ENCODE results near the gene ADAM11. TPM values are rescaled to one million over a fixed set of nuclear protein-coding genes. Genes with fewer than 3 reads are reported as not detected.

ADAM11 gene
- total RNA-seq, 1 donor from 2014 or later, result 0.52 TPM

DNA sequence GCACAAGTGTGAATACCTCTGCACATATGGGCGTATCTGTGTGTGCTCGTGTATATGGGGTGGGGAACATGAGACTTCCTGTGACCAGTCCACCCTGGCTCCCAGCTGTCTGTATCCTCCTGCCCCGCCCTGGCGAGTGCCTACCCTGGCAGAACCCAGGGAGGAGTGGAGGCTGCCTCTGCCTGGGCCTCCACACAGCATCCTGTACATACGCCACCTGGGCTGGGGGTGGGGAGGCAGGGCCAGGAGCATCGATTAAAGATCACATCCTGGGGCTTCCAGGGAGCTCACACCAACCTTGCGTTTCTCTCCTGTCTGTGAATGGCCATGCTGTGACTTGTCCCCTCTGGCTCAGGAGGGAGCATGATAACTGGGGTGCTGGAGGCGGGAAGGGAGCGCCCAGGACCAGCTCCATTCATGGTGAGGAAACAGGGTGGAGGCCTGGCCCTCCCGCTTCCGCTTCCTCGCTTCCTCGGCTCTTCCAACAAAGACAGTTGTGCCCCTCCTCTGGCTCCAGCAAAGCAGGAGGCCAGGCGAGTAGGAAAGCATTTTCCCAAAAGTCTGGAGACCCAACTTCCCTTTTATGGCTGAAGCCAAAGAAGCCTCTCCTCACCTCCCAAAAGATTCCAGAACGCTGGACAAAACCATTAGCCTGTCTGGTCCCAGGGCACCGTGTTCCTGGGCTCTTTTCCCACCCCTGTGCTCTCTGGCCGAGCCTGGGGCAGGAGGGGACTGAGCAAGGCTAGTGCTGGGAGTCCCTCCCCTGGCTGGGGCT lies 22.9 kb downstream of the ADAM11 start:
- H3K27me3 Mint-ChIP-seq (ENCODE audit: insufficient read depth), result peaks cover 16% of the 10 kb centered on the region
- no peak overlapping the region for H3K27ac Mint-ChIP-seq
- intact Hi-C loops (cut with micrococcal nuclease), result no loop called here
- no peak overlapping the region for H3K4me3 Mint-ChIP-seq
- no peaks in the 10 kb centered on the region for H3K4me1 Mint-ChIP-seq (ENCODE audit: low read depth)
- H3K36me3 Mint-ChIP-seq (ENCODE audit: low read depth), result no peaks in the 10 kb centered on the region
- no peaks in the 10 kb centered on the region for H3K9me3 Mint-ChIP-seq
- no peak for DNase-seq (ENCODE audit: low spot score)

DNA sequence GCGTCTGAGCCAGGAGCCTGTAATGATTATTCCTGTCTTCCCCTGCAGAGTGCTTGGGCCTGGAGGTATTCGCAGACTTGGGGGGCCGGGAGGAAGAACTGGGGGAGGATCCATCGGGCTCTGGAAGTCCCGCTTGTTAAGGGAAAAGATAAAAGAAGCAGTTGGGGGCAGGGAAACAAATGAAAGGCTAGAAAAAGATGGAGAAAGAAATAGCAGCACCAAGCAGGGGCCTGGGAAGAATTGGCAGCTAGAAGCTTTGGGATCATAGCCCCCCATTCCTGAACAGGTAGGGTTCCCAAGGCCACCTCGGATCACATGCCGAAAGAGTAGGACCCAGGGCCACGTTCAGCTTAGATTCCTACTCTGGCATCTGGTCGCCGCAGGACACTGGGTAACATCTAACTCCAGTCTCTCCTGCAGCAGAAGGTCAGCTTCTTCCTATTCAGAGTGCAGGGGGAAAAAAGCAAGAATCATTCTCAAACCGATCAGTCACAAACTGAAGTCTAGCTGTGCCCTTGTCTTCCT lies 23.6 kb downstream of the ADAM11 start:
- DNase-seq (ENCODE audit: low spot score), result no peak
- no peak overlapping the region for H3K27ac Mint-ChIP-seq
- H3K36me3 Mint-ChIP-seq (ENCODE audit: low read depth), result no peaks in the 10 kb centered on the region
- no peaks in the 10 kb centered on the region for H3K4me1 Mint-ChIP-seq (ENCODE audit: low read depth)
- intact Hi-C loops (cut with micrococcal nuclease), result no loop called here
- H3K9me3 Mint-ChIP-seq, result no peaks in the 10 kb centered on the region
- no peak overlapping the region for H3K4me3 Mint-ChIP-seq
- peaks cover 14% of the 10 kb centered on the region for H3K27me3 Mint-ChIP-seq (ENCODE audit: insufficient read depth)

DNA sequence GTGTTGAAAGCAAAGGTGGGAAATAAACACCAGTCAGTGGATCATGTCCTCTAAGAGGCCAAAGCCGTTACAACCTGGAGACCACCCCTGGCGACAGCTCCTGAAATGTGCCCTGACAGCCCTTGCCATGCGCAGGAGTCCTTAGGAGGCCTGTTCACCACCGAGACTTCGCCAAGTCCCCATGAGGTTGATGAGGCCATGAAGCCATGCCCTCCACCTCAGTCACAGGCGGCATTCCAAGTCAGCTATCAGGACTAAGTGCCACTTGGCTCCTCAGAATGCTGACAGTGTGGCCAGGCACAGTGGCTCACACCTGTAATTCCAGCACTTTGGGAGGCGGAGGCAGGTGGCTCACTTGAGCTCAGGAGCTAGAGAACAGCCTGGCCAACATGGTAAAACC lies 27.1 kb downstream of the ADAM11 start:
- Mint-ChIP-seq H3K27ac (no peak overlapping the region), H3K36me3 (ENCODE audit: low read depth) (no peaks in the 10 kb centered on the region), H3K9me3 (no peaks in the 10 kb centered on the region), H3K4me3 (no peak overlapping the region), H3K27me3 (ENCODE audit: insufficient read depth) (peaks cover 7% of the 10 kb centered on the region), H3K4me1 (ENCODE audit: low read depth) (no peaks in the 10 kb centered on the region)
- DNase-seq (ENCODE audit: low spot score), result no peak
- intact Hi-C loops (cut with micrococcal nuclease), result no loop called here

DNA sequence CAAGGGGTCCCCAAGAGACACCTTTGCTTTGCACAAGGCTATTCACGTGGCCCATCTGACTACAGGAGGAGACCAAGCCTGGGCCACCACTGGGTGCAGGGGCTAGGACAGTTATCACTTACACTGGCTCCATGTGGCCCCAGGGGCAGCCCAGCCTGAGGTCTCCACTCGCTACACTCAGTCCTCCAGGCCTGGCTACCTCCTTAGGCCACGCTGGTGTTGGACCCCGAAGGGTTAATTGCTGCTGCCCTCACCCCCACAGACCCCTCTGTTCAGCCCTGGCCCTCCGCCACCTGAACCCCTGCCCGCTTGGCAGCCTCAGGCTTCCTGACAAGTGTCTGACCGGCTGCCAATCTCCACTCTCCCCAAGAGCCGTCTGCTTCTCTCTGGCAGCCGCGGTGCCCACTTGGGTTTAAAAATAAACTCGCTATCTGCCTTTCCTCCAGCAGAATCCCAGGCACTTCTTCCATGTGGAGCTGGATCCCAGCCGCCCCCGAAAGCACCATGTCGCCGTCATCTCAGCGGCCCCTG lies 27.8 kb downstream of the ADAM11 start:
- Mint-ChIP-seq H3K27me3 (ENCODE audit: insufficient read depth) (peaks cover 7% of the 10 kb centered on the region), H3K36me3 (ENCODE audit: low read depth) (no peaks in the 10 kb centered on the region), H3K9me3 (no peaks in the 10 kb centered on the region), H3K4me1 (ENCODE audit: low read depth) (no peaks in the 10 kb centered on the region), H3K27ac (no peak overlapping the region), H3K4me3 (no peak overlapping the region)
- intact Hi-C loops (cut with micrococcal nuclease), result no loop called here
- DNase-seq (ENCODE audit: low spot score), result no peak

DNA sequence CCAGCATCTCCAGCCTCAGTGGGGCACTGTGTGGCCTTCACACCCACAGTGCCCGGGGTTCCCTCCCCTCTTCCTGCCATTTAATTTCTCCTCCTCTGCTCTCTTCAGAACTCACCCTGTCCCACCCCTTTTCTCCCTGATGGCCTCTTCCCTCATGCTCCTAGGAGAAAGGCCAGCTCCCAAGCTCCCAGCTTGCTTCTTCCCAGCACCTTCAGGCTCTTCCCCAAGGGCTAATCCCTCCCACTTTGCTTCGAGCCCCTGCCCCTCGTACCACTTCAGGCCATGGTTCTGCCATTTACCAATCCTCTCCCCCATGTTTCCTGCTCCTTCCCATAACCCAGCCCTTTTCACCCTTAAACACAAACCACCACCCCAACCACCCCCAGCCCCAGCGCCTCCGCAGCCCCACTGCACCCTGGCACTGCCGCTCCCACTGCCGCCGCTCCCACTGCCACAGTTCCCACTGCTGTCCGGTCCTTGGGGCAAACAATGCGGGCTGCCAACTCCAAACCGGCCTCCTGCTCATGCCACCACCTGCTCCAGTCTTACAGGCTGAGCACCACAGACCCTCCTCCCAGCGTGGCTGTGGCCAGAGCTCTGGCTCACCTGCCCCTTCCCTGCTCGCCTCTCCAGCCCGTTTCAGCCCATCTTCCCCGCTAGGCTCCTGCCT lies 28.6 kb downstream of the ADAM11 start:
- Mint-ChIP-seq H3K9me3 (no peaks in the 10 kb centered on the region), H3K4me1 (ENCODE audit: low read depth) (no peaks in the 10 kb centered on the region), H3K36me3 (ENCODE audit: low read depth) (no peaks in the 10 kb centered on the region), H3K4me3 (no peak overlapping the region), H3K27me3 (ENCODE audit: insufficient read depth) (peaks cover 7% of the 10 kb centered on the region), H3K27ac (no peak overlapping the region)
- intact Hi-C loops (cut with micrococcal nuclease), result no loop called here
- DNase-seq (ENCODE audit: low spot score), result no peak

DNA sequence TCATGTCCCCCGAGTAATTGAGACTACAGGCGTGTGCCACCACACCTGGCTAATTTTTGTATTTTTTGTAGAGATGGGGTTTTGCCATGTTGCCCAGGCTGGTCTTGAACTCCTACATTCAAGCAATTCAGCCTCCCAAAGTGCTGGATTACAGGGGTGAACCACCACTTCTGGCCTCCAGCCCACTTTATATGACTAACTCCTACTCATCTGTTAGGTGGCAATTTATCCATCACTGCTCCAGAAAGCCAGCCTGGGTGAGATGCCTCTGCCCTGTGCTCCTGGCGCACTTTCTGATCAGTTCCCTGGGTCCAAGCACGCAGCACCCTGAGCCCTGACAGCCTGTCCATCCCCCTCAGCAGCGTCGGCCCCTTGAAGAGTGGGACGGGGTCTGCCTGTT lies 29.4 kb downstream of the ADAM11 start:
- Mint-ChIP-seq H3K27me3 (ENCODE audit: insufficient read depth) (peaks cover 2% of the 10 kb centered on the region), H3K36me3 (ENCODE audit: low read depth) (no peaks in the 10 kb centered on the region), H3K9me3 (no peaks in the 10 kb centered on the region), H3K4me3 (no peak overlapping the region), H3K4me1 (ENCODE audit: low read depth) (no peaks in the 10 kb centered on the region), H3K27ac (no peak overlapping the region)
- DNase-seq (ENCODE audit: low spot score), result no peak
- intact Hi-C loops (cut with micrococcal nuclease), result no loop called here

DNA sequence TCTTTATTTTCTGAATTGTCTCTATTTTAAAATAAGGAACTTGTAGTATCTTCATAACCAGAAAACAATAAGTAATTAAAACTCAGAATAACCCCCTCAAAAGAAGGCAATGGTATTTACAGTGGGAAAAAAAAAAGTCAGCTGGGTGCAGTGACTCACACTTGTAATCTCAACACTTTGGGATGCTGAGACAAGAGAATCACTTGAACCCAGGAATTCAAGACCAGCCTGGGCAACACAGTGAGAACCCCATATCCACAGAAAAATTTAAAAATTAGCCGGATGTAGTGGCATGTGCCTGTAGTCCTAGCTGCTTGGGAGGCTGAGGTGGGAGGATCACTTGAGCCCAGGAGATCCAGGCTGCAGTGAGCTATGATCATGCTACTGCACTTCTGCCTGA lies 33.5 kb downstream of the ADAM11 start:
- H3K36me3 Mint-ChIP-seq (ENCODE audit: low read depth), result no peaks in the 10 kb centered on the region
- intact Hi-C loops (cut with micrococcal nuclease), result no loop called here
- no peaks in the 10 kb centered on the region for H3K27me3 Mint-ChIP-seq (ENCODE audit: insufficient read depth)
- no peaks in the 10 kb centered on the region for H3K4me1 Mint-ChIP-seq (ENCODE audit: low read depth)
- H3K4me3 Mint-ChIP-seq, result no peak overlapping the region
- no peak for DNase-seq (ENCODE audit: low spot score)
- no peaks in the 10 kb centered on the region for H3K9me3 Mint-ChIP-seq
- no peak overlapping the region for H3K27ac Mint-ChIP-seq

DNA sequence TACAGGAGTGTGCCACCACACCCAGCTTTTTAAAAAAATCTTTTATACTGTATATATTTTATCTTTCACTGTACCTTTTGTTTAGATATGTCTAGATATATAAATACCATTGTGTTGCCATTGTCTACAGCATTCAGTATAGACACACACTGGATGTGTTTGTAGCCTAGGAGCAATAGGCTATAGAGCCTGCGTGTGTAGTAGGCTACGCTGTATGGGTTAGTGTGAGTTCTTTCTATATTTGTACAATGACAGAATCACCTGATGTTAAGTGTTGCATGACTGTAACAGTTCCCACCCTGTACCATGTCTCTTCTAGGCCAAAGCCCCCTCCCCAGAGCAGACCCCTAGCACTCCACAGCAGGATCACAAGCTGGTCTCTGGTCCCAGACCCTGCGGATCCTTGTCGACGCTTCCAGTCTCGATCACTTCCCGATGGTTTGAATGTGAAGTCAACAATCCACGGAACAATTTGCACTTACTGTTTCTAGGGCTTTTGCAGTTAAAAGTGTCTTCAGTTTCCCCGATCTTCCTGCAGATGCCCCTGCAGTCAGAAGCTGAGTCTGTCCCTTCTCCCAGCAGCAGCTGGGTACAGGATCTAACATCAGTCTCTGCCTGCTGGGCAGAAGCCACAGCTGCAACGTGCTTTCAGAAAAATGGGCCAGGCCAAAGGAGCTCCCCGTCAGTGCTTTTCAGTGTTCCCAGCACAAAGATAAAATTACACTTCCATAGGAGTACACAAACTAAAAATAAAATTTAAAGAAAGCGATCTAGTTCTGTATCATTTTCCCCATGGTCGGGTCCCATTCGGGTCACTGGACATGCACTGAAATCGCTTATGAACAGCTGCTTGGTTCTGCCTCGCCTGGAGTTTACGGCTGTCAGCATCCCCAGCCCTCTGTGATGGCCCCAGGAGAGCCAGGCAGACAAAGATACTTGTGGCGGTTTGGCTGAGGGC lies 35.4 kb downstream of the ADAM11 start:
- Mint-ChIP-seq H3K9me3 (no peaks in the 10 kb centered on the region), H3K36me3 (ENCODE audit: low read depth) (no peaks in the 10 kb centered on the region)
- intact Hi-C loops (cut with micrococcal nuclease), result no loop called here

DNA sequence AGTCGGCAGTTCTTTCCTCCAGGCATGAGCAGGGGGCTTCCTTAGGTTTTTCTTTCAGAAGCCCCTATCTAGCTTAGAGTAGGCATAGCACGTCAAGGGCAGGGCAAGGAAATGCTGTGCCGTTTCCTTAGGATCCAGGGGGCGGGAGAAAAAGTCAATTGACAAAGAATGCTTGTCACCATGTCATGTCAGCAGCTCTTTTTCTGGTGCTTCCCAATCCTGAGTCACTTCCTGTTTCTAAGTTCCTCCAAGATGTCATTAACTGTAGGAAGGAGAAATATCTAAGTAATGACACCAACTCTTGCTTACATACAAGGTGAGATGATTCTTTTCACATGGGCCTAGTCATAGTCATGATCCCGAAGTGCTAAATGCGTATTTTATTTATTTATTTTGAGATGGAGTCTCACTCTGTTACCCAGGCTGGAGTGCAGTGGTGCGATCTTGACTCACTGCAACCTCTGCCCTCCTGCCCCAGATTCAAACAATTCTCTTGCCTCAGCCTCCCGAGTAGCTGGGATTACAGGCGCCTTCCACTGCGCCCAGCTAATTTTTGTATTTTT lies 36.1 kb downstream of the ADAM11 start:
- no peaks in the 10 kb centered on the region for H3K36me3 Mint-ChIP-seq (ENCODE audit: low read depth)
- H3K9me3 Mint-ChIP-seq, result no peaks in the 10 kb centered on the region
- H3K4me1 Mint-ChIP-seq (ENCODE audit: low read depth), result peaks cover 7% of the 10 kb centered on the region
- DNase-seq (ENCODE audit: low spot score), result no peak
- intact Hi-C loops (cut with micrococcal nuclease), result no loop called here
- peaks cover 3% of the 10 kb centered on the region for H3K27me3 Mint-ChIP-seq (ENCODE audit: insufficient read depth)
- no peak overlapping the region for H3K4me3 Mint-ChIP-seq
- no peak overlapping the region for H3K27ac Mint-ChIP-seq

More for the DNA sequence above, 35.4 kb downstream of the ADAM11 start:
- Mint-ChIP-seq H3K4me3 (no peak overlapping the region), H3K27ac (no peak overlapping the region), H3K4me1 (ENCODE audit: low read depth) (peaks cover 7% of the 10 kb centered on the region), H3K27me3 (ENCODE audit: insufficient read depth) (no peaks in the 10 kb centered on the region)
- no peak for DNase-seq (ENCODE audit: low spot score)

DNA sequence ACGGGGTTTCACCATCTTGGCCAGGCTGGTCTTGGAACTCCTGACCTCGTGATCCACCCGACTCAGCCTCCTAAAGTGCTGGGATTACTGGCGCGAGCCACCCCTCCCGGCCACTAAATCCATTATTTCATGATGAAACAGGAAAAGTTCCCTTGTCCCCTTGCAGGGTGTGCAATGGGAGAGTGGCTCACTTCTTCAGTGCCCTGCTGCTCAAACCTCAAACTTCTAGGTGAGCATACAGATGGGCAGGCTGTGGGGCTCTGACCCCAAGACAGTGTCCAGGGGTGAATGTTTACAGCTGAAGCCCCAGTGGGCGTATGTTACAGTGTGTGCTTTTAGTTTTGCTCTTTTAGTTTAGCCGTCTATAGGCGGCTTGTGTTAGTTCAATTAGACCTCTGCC lies 36.6 kb downstream of the ADAM11 start:
- no peak for DNase-seq (ENCODE audit: low spot score)
- Mint-ChIP-seq H3K9me3 (no peaks in the 10 kb centered on the region), H3K4me1 (ENCODE audit: low read depth) (peaks cover 7% of the 10 kb centered on the region), H3K4me3 (no peak overlapping the region), H3K36me3 (ENCODE audit: low read depth) (no peaks in the 10 kb centered on the region), H3K27me3 (ENCODE audit: insufficient read depth) (peaks cover 3% of the 10 kb centered on the region), H3K27ac (no peak overlapping the region)
- intact Hi-C loops (cut with micrococcal nuclease), result no loop called here

DNA sequence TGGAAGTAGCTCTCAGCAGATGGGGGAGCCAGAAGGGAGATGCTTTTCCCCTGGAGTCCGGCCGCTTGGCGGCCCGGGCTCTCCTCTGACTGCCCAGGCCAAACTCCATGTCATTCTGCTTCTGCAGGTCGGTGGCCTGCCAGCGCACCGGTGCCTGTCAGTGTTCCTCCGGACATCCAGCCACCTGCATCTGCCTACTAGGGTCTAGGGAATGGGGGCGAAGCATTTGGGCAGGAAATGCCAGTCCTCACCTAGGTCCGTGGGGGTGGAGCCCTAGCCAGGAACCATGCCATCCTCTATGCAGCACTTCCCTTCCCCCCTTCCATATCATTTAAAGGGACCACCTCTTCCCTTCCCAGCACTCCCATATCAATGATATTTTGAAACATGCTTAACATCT lies 37.1 kb downstream of the ADAM11 start:
- peaks cover 7% of the 10 kb centered on the region for H3K4me1 Mint-ChIP-seq (ENCODE audit: low read depth)
- H3K27ac Mint-ChIP-seq, result no peak overlapping the region
- peaks cover 3% of the 10 kb centered on the region for H3K27me3 Mint-ChIP-seq (ENCODE audit: insufficient read depth)
- DNase-seq (ENCODE audit: low spot score), result no peak
- H3K36me3 Mint-ChIP-seq (ENCODE audit: low read depth), result no peaks in the 10 kb centered on the region
- intact Hi-C loops (cut with micrococcal nuclease), result no loop called here
- H3K9me3 Mint-ChIP-seq, result no peaks in the 10 kb centered on the region
- H3K4me3 Mint-ChIP-seq, result no peak overlapping the region

DNA sequence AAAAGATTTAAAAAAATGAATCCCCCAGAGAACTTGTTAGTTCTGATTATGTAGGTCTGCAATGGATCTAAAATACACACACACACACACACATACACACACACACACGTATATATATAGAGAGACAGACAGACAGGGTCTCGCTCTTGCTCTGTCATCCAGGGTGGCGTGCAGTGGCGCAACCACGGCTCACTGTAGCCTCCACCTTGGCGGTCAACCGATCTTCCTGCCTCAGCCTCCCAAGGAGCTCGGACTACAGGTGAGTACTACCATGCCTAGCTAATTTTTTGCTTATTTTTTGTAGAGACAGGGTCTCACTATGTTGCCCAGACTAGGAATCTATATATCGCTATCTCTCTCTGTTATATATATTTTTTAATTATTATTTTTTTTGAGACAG lies 37.9 kb downstream of the ADAM11 start:
- intact Hi-C loops (cut with micrococcal nuclease), result no loop called here
- peaks cover 7% of the 10 kb centered on the region for H3K4me1 Mint-ChIP-seq (ENCODE audit: low read depth)
- peaks cover 5% of the 10 kb centered on the region for H3K27me3 Mint-ChIP-seq (ENCODE audit: insufficient read depth)
- H3K9me3 Mint-ChIP-seq, result no peaks in the 10 kb centered on the region
- no peak for DNase-seq (ENCODE audit: low spot score)
- H3K27ac Mint-ChIP-seq, result no peak overlapping the region
- H3K36me3 Mint-ChIP-seq (ENCODE audit: low read depth), result no peaks in the 10 kb centered on the region
- H3K4me3 Mint-ChIP-seq, result no peak overlapping the region

Data from activated T-helper 1 cell treated with anti-CD3 and anti-CD28 coated beads, Interleukin-12 subunit alpha, Interleukin-12 subunit beta, Interleukin-2, Interleukin-4 antibody, amounts not matched to agents 30 ng/mL and 10 ng/mL and 1 ng/mL, durations not matched to agents 14 hours and 24 hours and 36 hours (primary cell).